NCI-H146 treated with DMSO at 0.1 percent for 48 hours (cell line): ENCODE measurements around the gene CA10.

ENCODE experiments used
- DNase-seq: peaks from one replicate; lab custom pipeline; 2025; ENCODE audit not compliant: unreplicated experiment; lab: John Stamatoyannopoulos, UW

CA10 gene

GRCh38 chr17:51734462-51734861 is 424.1 kb downstream of the CA10 start:
- no peak for DNase-seq

- no peak for DNase-seq
Measured at GRCh38 chr17:51733166-51733565, 425.3 kb downstream of the CA10 start.

GRCh38 chr17:51731941-51732722 is 426.4 kb downstream of the CA10 start:
- DNase-seq, result no peak

- DNase-seq, result no peak
Measured at GRCh38 chr17:51730303-51731050, 428.0 kb downstream of the CA10 start.

DNA sequence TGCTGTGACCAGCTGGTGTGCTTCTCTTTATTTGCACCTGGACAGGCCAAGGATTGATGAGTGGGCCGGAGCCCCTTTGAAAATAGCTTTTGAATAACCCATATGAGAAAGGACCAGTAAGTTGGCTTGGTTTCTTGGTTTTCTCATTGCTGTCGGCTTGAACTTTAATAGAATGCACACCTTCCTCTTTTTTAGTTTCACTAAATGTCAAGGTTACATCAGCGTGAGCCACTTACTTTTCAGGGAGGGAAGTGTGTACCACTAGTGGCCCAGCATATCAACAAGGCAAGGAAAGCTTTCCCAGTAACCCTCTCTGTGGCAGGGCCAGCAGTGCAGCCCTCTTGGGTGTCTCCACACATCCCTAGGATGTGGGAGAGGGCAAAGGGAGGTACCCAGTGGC is 433.3 kb downstream of the CA10 start:
- no peak for DNase-seq

DNA sequence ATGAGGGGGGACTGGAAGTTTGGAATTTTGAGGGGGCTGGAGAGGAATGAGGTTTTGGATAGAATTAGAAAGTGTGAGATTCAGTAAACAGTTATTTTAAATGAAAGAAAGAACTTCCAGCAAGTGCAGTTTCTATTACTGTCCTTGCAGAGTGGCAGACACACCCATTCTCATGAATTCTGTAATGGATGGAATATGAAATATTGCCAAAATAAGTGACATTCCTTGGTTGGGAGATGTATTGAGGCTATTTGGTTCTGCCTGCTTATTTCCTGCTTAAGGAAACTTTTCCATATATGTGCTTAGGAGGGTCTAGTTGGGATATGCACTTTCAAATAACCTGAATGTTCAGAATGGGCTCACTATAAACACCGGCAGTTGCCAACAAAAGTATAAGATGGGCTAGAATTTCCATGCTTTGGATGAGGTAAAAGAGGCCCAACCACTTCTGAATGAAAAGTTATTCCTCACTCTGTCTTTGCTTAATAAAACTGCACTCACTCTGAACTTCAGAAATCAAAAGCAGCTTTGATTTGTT is 434.4 kb downstream of the CA10 start:
- DNase-seq, result no peak

DNA sequence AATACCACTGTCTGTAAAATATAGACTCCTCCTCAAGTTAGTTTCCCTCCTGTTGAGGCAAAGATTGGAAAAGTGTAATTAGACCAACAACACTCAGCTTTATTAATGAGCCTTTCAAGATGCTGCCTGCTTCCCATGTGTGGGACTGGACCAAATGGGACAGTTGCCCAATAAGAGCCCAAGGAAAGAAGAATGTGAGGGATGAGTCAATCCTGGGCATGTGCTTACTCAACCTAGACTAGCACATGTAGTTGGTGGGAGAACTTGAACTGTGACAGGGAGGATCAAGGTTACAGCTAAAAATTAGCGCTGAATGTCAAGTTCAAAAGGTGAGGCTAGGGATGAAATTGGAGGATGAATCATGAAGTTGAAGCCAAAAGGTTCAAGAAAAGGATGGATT is 435.5 kb downstream of the CA10 start:
- DNase-seq, result no peak

DNA sequence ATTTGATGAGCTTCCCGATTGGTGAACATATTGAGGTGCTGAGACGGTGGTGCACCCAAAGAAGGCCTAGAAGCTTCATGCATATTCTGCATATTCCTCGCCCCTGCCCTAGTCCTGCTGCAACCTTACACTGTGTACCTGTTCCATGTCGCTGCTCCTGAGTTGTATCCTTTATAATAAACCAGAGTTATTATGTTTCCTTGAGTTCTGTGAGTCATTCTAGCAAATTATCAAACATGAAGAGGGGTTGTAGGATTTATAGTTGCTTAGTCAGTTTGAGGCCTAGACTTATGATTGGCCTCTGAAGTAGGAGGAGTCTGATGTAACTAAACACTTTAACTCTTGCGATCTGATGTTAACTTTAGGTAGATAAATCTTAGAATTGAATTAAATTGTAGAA is 436.8 kb downstream of the CA10 start:
- DNase-seq, result no peak

DNA sequence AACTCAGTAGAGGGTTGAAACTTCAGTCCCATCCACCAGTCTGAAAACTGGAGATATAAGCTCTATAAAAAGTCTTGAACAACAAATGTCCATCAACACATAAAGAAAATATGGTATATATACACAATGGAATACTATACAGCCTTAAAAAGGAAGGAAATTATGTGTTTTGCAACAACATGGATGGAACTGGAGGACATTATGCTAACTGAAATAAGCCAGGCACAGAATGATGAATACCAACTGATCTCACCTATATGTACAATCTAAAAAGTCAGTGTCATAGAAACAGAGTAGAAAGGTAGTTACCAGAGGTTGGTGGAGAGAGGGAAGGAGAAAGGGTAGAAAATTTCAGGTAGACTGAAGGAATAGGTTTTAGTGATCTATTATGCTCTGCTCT is 438.1 kb downstream of the CA10 start:
- DNase-seq, result no peak

GRCh38 chr17:51718983-51719382 is 439.5 kb downstream of the CA10 start:
- DNase-seq, result no peak

DNA sequence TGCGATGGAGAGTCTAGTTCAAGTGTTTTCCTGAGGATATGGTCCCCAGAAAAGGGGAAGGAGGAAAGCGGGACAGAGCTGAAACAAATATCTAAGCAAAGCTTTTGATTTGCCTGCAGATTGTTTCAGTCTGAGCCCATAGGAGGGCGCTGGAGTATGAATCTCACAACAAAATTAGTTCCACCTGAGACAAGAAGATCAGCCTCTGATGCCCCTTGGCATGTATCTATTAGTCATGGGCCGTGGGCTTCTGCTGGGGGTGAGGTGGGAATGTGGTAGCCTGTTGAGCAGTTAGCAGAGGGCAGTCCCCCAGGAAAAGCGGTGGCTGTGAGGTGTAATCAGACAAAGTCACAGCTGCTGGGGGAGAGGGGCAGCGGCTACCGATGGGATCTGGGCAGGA is 446.9 kb downstream of the CA10 start:
- DNase-seq, result no peak

GRCh38 chr17:51710634-51710979 is 447.9 kb downstream of the CA10 start:
- no peak for DNase-seq

DNA sequence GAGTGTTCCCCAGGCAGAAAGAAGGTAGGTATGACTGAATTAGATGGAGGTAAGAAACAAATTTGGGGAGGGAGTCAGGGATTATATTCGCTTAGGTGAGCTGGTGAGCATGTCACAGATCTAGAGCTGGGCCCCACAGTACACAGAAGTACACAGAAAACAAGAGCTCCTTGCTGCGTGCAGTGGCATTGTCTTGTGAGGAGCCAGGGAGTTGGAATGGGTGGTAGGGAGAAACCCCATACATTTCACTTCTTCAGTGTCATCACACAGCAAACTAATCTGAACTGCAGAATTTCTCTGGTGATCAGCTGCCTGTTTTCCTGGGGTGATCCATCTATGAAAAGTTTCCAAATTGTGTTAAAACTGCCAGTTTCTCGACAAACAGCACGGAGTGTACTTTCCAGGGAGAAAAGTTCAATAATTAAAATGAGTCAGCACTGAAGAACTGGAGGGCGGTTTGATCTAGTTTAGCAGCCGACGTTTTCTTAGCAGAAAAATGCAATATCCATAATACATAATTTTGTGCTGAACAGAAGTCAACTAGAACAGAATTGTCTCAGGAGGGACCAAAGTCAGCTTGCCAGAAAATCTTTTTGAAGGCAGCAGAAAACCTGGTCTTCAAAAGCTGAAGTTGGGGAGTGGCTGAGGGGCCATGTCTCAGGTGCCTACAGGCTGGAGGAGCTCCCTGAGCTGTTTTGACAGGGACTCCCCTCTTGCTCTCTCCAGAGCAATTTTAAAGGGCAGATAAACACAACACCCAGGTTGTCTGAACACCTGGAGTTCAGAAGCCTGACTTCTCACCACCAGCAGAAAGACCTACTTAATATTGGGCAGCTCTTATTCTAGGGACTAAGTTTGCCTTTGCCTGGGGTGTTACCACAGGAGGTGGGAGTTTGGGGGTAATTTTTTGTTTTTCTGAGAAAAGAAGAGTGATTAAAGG is 448.6 kb downstream of the CA10 start:
- DNase-seq, result no peak

GRCh38 chr17:51707216-51707615 is 451.3 kb downstream of the CA10 start:
- DNase-seq, result no peak

- DNase-seq, result no peak
Measured at GRCh38 chr17:51706093-51706492, 452.4 kb downstream of the CA10 start.

- DNase-seq, result no peak
Measured at GRCh38 chr17:51703361-51704341, 454.9 kb downstream of the CA10 start.

DNA sequence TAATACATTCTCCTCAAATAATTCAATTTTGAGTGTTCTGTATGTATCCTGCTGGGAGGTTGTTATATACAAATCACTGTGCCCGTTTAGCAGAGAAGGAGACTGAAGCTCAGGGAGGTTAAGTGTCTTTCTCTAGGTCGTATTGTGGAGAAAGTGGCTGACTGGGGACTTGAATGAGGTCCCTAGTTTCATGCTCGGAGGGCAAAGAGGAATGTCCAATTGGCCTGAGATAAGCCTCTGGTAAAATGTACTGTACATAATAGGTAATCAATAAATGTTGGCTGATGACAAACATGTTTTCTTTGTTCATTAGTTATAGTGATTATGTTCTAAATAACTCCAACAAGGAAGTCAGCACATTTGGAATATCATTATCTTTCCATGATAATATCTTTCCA is 455.6 kb downstream of the CA10 start:
- DNase-seq, result no peak

- no peak for DNase-seq
Measured at GRCh38 chr17:51701501-51701900, 457.0 kb downstream of the CA10 start.

DNA sequence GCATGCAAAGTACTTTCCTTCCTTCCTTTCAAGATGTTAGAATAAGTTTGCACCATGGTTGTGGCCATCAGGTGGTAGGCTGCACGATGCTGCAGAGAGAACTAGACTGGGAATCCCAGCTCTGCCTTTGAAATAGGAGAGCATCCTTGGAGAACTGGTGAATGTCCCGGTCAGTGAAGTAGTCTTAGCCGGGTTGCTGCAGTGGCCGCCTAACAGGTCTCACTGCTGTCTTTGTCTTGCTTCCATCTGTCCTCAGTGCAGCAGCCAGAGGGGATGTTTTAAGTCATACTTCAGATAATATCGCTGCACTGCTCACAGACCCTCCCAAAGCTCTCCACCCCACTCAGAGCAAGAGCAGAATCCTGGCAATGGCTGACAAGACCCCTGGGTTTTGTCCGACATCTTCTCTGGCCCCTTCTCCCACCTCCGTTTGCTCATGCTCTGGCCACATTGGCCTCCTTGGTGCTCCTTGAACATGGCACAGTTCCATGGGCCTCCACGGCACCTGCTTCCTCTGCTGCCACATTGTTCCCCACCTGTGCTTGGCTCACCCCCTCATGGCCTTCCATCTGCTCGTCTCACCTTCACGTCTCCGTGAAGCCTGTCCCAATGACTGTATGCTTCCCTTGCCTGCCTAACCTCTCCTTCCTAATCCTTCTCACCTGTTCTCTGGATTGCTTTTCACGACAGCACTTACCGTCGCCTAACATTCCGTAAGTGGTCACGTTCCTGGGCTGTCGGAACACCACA is 458.3 kb downstream of the CA10 start:
- no peak for DNase-seq
